SK-N-SH treated with all-trans-retinoic acid at 6 μM for 48 hours (cell line): Measurements from ENCODE around the gene RXRG.

ENCODE experiments used
- ATAC-seq: fragments of 200-7000 bp; cut with Tn5 transposase; 3 replicates; pipeline ENCODE4 v1.9.1; 2020; ENCODE audit warnings: mild to moderate bottlenecking, moderate library complexity
- CREB5 ChIP-seq: fragments of 250-450 bp; sonication (Bioruptor Pico); IDR thresholded peaks from 2 replicates; pipeline ENCODE4 v1.5.1; 2020; ENCODE audit warnings: low read depth, mild to moderate bottlenecking, moderate library complexity
- CSRNP3 ChIP-seq: fragments of 250-450 bp; sonication (Bioruptor Pico); IDR thresholded peaks from 2 replicates; pipeline ENCODE4 v1.5.1; 2021; ENCODE audit warnings: mild to moderate bottlenecking, moderate library complexity
- ESRRG ChIP-seq: fragments of 250-450 bp; sonication (Bioruptor Pico); IDR thresholded peaks from 2 replicates; pipeline ENCODE4 v1.6.1; 2021; ENCODE audit warnings: mild to moderate bottlenecking
- ISL1 ChIP-seq: fragments of 250-450 bp; sonication (Bioruptor Pico); IDR thresholded peaks from 2 replicates; pipeline ENCODE4 v2.1.2; 2022; ENCODE audit warnings: mild to moderate bottlenecking, moderate library complexity
- OSR1 ChIP-seq: fragments of 250-450 bp; sonication (Bioruptor Pico); IDR thresholded peaks from 2 replicates; pipeline ENCODE4 v1.8.0; 2022; ENCODE audit warnings: moderate library complexity, mild to moderate bottlenecking, inconsistent platforms
- PATZ1 ChIP-seq: fragments of 250-450 bp; sonication (Bioruptor Pico); IDR thresholded peaks from 2 replicates; pipeline ENCODE4 v1.8.0; 2020; ENCODE audit warnings: mild to moderate bottlenecking, moderate library complexity, borderline replicate concordance
- POU6F1 ChIP-seq: fragments of 250-450 bp; sonication (Bioruptor Pico); IDR thresholded peaks from 2 replicates; pipeline ENCODE4 v1.8.0; 2021; ENCODE audit warnings: low read depth, mild to moderate bottlenecking, moderate library complexity, borderline replicate concordance
- PPARA ChIP-seq: fragments of 250-450 bp; sonication (Bioruptor Pico); IDR thresholded peaks from 2 replicates; pipeline ENCODE4 v1.5.0; 2020; ENCODE audit warnings: mild to moderate bottlenecking, borderline replicate concordance
- SNAI2 ChIP-seq: fragments of 250-450 bp; sonication (Bioruptor Pico); IDR thresholded peaks from 2 replicates; pipeline ENCODE4 v1.5.0; 2020; ENCODE audit warnings: mild to moderate bottlenecking, moderate library complexity
- TCF4 ChIP-seq: fragments of 250-450 bp; sonication (Bioruptor Pico); IDR thresholded peaks from 2 replicates; pipeline ENCODE4 v1.8.0; 2021; ENCODE audit warnings: mild to moderate bottlenecking, moderate library complexity, borderline replicate concordance
- TOX ChIP-seq: fragments of 250-450 bp; sonication (Bioruptor Pico); IDR thresholded peaks from 2 replicates; pipeline ENCODE4 v1.8.0; 2021; ENCODE audit warnings: mild to moderate bottlenecking, moderate library complexity, borderline replicate concordance
- TSHZ2 ChIP-seq: fragments of 250-450 bp; sonication (Bioruptor Pico); IDR thresholded peaks from 2 replicates; pipeline ENCODE4 v1.5.0; 2020; ENCODE audit warnings: mild to moderate bottlenecking, moderate library complexity
- ZC3H10 ChIP-seq: fragments of 250-450 bp; sonication (Bioruptor Pico); IDR thresholded peaks from 2 replicates; pipeline ENCODE4 v1.5.1; 2021; ENCODE audit warnings: mild to moderate bottlenecking, moderate library complexity
- ZFP3 ChIP-seq: fragments of 250-450 bp; sonication (Bioruptor Pico); IDR thresholded peaks from 2 replicates; pipeline ENCODE4 v1.5.0; 2020; ENCODE audit warnings: mild to moderate bottlenecking, moderate library complexity
- ZFP30 ChIP-seq: fragments of 450-650 bp; formaldehyde crosslinking; IDR thresholded peaks from 2 replicates; pipeline ENCODE4 v1.5.0; 2022; ENCODE audit warnings: mild to moderate bottlenecking, moderate library complexity
- ZNF565 ChIP-seq: fragments of 450-650 bp; formaldehyde crosslinking; conservative IDR thresholded peaks from 2 replicates; pipeline ENCODE4 v1.5.0; 2020; ENCODE audit warnings: low read depth, mild to moderate bottlenecking, moderate library complexity
- ZNF70 ChIP-seq: fragments of 450-650 bp; formaldehyde crosslinking; IDR thresholded peaks from 2 replicates; pipeline ENCODE4 v1.5.0; 2020; ENCODE audit warnings: mild to moderate bottlenecking, moderate library complexity
- ZNF8 ChIP-seq: fragments of 450-650 bp; formaldehyde crosslinking; IDR thresholded peaks from 2 replicates; pipeline ENCODE4 v1.5.0; 2020; ENCODE audit warnings: mild to moderate bottlenecking, moderate library complexity

The RXRG gene

GRCh38 chr1:165414620-165415019 is 30.3 kb downstream of the RXRG start (continued):
- TF ChIP-seq TSHZ2 (CRISPR knock-in tag), result no peak

GRCh38 chr1:165411396-165411795 is 33.5 kb downstream of the RXRG start:
- TF ChIP-seq TOX, result no peak
- no peak for TF ChIP-seq ZNF70 (CRISPR knock-in tag)
- no peak for TF ChIP-seq ISL1
- no peak for TF ChIP-seq CREB5
- no peak for TF ChIP-seq ZC3H10 (CRISPR knock-in tag)
- no peak for ATAC-seq

- no peak for ATAC-seq
Observed at GRCh38 chr1:165409657-165410358, 35.1 kb downstream of the RXRG start.

More at GRCh38 chr1:165409657-165410358, 35.1 kb downstream of the RXRG start:
- TF ChIP-seq PATZ1 (CRISPR knock-in tag) (no peak), ZNF8 (CRISPR knock-in tag) (no peak), POU6F1 (CRISPR knock-in tag) (no peak), ZNF70 (CRISPR knock-in tag) (no peak), OSR1 (no peak), PPARA (CRISPR knock-in tag) (no peak), ISL1 (no peak), ZC3H10 (CRISPR knock-in tag) (no peak), ESRRG (CRISPR knock-in tag) (no peak), ZNF565 (CRISPR knock-in tag) (no peak), TCF4 (CRISPR knock-in tag) (no peak), ZFP3 (CRISPR knock-in tag) (no peak), ZFP30 (CRISPR knock-in tag) (no peak), CSRNP3 (CRISPR knock-in tag) (no peak), SNAI2 (CRISPR knock-in tag) (no peak)
